SK-N-SH (cell line): ENCODE measurements around the gene VPS13C. TPM values are rescaled to one million over a fixed set of nuclear protein-coding genes. Genes with fewer than 3 reads are reported as not detected.

Source experiments
- CTCF ChIA-PET: fragments of 300-600, 350-600 bp; formaldehyde crosslinking; extraction: SDS; loops from one replicate; lab custom pipeline; 2021; lab: Yijun Ruan, JAX
- POLR2A ChIA-PET: fragments of 350-600 bp; sonication (Branson Sonifier 250); formaldehyde crosslinking; extraction: SDS; loops from one replicate; lab custom pipeline; 2020; ENCODE audit warnings: antibody characterized with exemption, inconsistent platforms; lab: Yijun Ruan, JAX
- DNase-seq: peaks from one replicate; pipeline ENCODE4 v3.0.0; 2012
- H2AFZ ChIP-seq: fragments of 200-600 bp; sonication (generic); 2 replicates; pipeline ENCODE4 v1.8.1; 2016; ENCODE audit warnings: antibody characterized with exemption, mild to moderate bottlenecking, low read depth
- H3F3A ChIP-seq: fragments of 200-600 bp; sonication (generic); replicated peaks from 2 replicates; pipeline ENCODE3; 2016; ENCODE audit warnings: antibody characterized with exemption, mild to moderate bottlenecking; ENCODE audit not compliant: insufficient read depth
- H3K27ac ChIP-seq, 2 experiments: fragments of 200-500 bp in 1 of 2; fragments of 200-600 bp in 1 of 2; sonication (Bioruptor generic) in 1 of 2; sonication (generic), shearing (Covaris generic) in 1 of 2; 2 replicates each; pipeline versions ENCODE4 v1.5.1 to v1.6.1; 2014 to 2016; ENCODE audit warnings: low read depth in 2 of 2, inconsistent platforms in 1 of 2, low read length in 1 of 2, mild to moderate bottlenecking in 1 of 2, mixed read lengths in 1 of 2
- H3K27me3 ChIP-seq: fragments of 200-600 bp; sonication (generic), shearing (Covaris generic); 2 replicates; pipeline ENCODE4 v1.6.1; 2016; ENCODE audit warnings: mixed run types; ENCODE audit not compliant: insufficient read depth
- H3K36me3 ChIP-seq, 2 experiments: fragments of 200-500 bp in 1 of 2; fragments of 200-600 bp in 1 of 2; sonication (Bioruptor generic) in 1 of 2; sonication (generic) in 1 of 2; replicated peaks in 1 of 2; 2 replicates each; pipeline versions ENCODE3 to v1.5.1; 2014 to 2016; ENCODE audit warnings: low read length in 1 of 2, mild to moderate bottlenecking in 1 of 2; ENCODE audit not compliant: insufficient read depth in 2 of 2, control insufficient read depth in 1 of 2
- H3K4me1 ChIP-seq, 2 experiments: fragments of 200-500 bp in 1 of 2; fragments of 200-600 bp in 1 of 2; sonication (Bioruptor generic) in 1 of 2; sonication (generic), shearing (Covaris generic) in 1 of 2; 2 replicates each; pipeline versions ENCODE4 v1.5.1 to v1.6.1; 2014 to 2016; ENCODE audit warnings: low read depth in 1 of 2, low read length in 1 of 2, mixed run types in 1 of 2; ENCODE audit not compliant: insufficient read depth in 2 of 2, control insufficient read depth in 1 of 2
- H3K4me2 ChIP-seq: fragments of 200-600 bp; sonication (generic), shearing (Covaris generic); 2 replicates; pipeline ENCODE4 v1.6.1; 2017; ENCODE audit warnings: mixed run types
- H3K4me3 ChIP-seq, 2 experiments: fragments of 200-500 bp in 1 of 2; fragments of 200-600 bp in 1 of 2; sonication (Bioruptor generic) in 1 of 2; sonication (generic), shearing (Covaris generic) in 1 of 2; 2 replicates each; pipeline versions ENCODE4 v1.5.1 to v1.8.1; 2014 to 2016; ENCODE audit warnings: low read depth in 2 of 2, inconsistent platforms in 1 of 2, low read length in 1 of 2, mild to moderate bottlenecking in 1 of 2, mixed read lengths in 1 of 2, moderate library complexity in 1 of 2
- H3K79me2 ChIP-seq: fragments of 200-600 bp; sonication (generic); 2 replicates; pipeline ENCODE4 v1.8.1; 2017; ENCODE audit warnings: mild to moderate bottlenecking; ENCODE audit not compliant: insufficient read depth
- H3K9ac ChIP-seq: fragments of 200-600 bp; sonication (generic); 2 replicates; pipeline ENCODE4 v1.6.1; 2017; ENCODE audit warnings: mixed run types
- H3K9me2 ChIP-seq: fragments of 200-600 bp; sonication (generic); 2 replicates; pipeline ENCODE4 v1.6.1; 2017; ENCODE audit warnings: mixed run types
- H3K9me3 ChIP-seq: fragments of 200-600 bp; sonication (generic); 2 replicates; pipeline ENCODE4 v1.6.1; 2017; ENCODE audit warnings: mixed run types, mild to moderate bottlenecking, moderate library complexity
- H4K20me1 ChIP-seq: fragments of 200-600 bp; sonication (generic); 2 replicates; pipeline ENCODE4 v1.6.1; 2017; ENCODE audit warnings: mild to moderate bottlenecking, mixed run types; ENCODE audit not compliant: insufficient read depth
- ELF1 ChIP-seq: IDR thresholded peaks from 2 replicates; pipeline ENCODE4 v1.4.0; 2012
- FOSL2 ChIP-seq: IDR thresholded peaks from 2 replicates; pipeline ENCODE4 v1.4.0; 2012; ENCODE audit warnings: low read depth, mild to moderate bottlenecking, moderate library complexity, borderline replicate concordance
- FOXJ3 ChIP-seq: sonication (generic); formaldehyde crosslinking; IDR thresholded peaks from 2 replicates; pipeline ENCODE4 v1.5.1; 2020; ENCODE audit warnings: mild to moderate bottlenecking, missing genetic modification reagents
- GABPA ChIP-seq: IDR thresholded peaks from 2 replicates; pipeline ENCODE4 v1.4.0; 2012; ENCODE audit warnings: low read depth, mild to moderate bottlenecking
- IRF3 ChIP-seq: fragments of 150-350 bp; IDR thresholded peaks from 2 replicates; pipeline ENCODE4 v1.6.1; 2016; ENCODE audit warnings: mild to moderate bottlenecking, low read depth, low read length
- JUND ChIP-seq: IDR thresholded peaks from 2 replicates; pipeline ENCODE4 v1.4.0; 2012
- MEF2A ChIP-seq: IDR thresholded peaks from 2 replicates; pipeline ENCODE4 v1.4.0; 2012; ENCODE audit warnings: low read depth, borderline replicate concordance
- MXI1 ChIP-seq: IDR thresholded peaks from 2 replicates; pipeline ENCODE4 v1.6.1; 2012; ENCODE audit warnings: mild to moderate bottlenecking, low read depth, low read length, improper control_type of control experiment
- PBX3 ChIP-seq: IDR thresholded peaks from 2 replicates; pipeline ENCODE4; 2012
- POLR2AphosphoS5 ChIP-seq: IDR thresholded peaks from 2 replicates; pipeline ENCODE4 v1.6.1; 2012; ENCODE audit warnings: low read depth, low read length
- RAD21 ChIP-seq: IDR thresholded peaks from 2 replicates; pipeline ENCODE4 v1.6.1; 2012; ENCODE audit warnings: mild to moderate bottlenecking, low read length
- REST ChIP-seq: IDR thresholded peaks from 2 replicates; pipeline ENCODE4 v1.6.1; 2012; ENCODE audit warnings: mild to moderate bottlenecking, low read depth, low read length, moderate library complexity
- RFX5 ChIP-seq: IDR thresholded peaks from 2 replicates; pipeline ENCODE4 v1.6.1; 2012; ENCODE audit warnings: mild to moderate bottlenecking, improper control_type of control experiment, low read length
- SMC3 ChIP-seq: IDR thresholded peaks from 2 replicates; pipeline ENCODE4 v1.6.1; 2012; ENCODE audit warnings: low read depth, low read length, improper control_type of control experiment
- TEAD4 ChIP-seq: IDR thresholded peaks from 2 replicates; pipeline ENCODE4 v1.4.0; 2012; ENCODE audit warnings: mild to moderate bottlenecking, borderline replicate concordance; ENCODE audit not compliant: insufficient read depth
- ZBTB33 ChIP-seq: IDR thresholded peaks from 2 replicates; pipeline ENCODE4 v1.4.0; 2012; ENCODE audit warnings: low read depth, borderline replicate concordance
- WGBS: methylation state at CpG from one replicate; pipeline ENCODE4 v1.1.6; 2017; ENCODE audit warnings: low lambda C conversion rate; 5-methylcytosine and 5-hydroxymethylcytosine counted together
- polyA plus RNA-seq, 3 experiments: library from polyadenylated mRNA; depleted of rRNA; stranded (reverse); fragments of >200 nt; gene quantifications; 2 replicates each; pipeline ENCODE4 v1.2.3, GENCODE V29; 2012
- TF ChIP-seq, protein P1 (sequence below): IDR thresholded peaks from 2 replicates; pipeline ENCODE4 v1.4.0; 2012; ENCODE audit warnings: low read depth, borderline replicate concordance
- TF ChIP-seq, protein P2 (sequence below): IDR thresholded peaks from 2 replicates; pipeline ENCODE4 v1.4.0; 2012; ENCODE audit warnings: low read depth
- TF ChIP-seq, protein P3 (sequence below): fragments of 150-350 bp; IDR thresholded peaks from 2 replicates; pipeline ENCODE4 v1.6.1; 2017; ENCODE audit warnings: antibody characterized with exemption, low read length, low read depth, borderline replicate concordance

VPS13C gene
- polyA plus RNA-seq, 1 of the 3 experiments (the other 2 are of a cell fraction): 5.7 TPM

DNA sequence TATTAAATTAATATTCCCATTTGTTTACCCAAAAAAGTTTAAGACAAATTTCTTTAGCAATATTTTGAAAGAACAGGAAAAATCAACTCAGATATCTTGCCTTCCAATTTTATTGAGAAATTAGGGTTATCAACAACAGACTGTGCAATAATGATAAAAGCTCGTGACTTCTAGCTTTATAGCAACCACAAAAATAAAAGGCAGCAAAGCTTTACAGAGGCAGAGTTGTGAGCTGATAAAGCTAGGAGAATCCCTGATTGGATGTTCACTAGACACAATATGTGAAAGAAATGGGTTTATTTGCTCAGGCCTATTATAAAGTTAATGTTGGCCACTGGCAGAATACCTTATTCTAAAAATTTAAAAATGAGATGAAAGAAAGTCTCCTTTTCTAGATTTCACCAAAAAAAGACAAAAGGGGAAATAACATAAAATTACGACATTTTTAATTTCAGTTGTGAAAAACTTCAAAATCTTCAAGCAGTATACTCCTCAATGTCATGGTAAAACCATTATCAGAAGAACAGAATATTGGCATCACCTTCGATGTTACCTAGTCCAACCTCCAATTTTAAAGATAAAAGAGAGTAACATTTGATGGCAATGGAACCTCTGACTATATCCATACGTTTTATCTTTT, 2.8 kb downstream of the VPS13C start:
- Histone ChIP-seq H2AFZ (no peak overlapping the region), H3K36me3 (peaks cover 0 to 2% of the 10 kb centered on the region in 2 experiments), H3K4me1 (peaks cover 0 to 14% of the 10 kb centered on the region in 2 experiments; a peak in 2 of 4 replicates), H3F3A (peaks cover 8% of the 10 kb centered on the region), H3K4me2 (no peak overlapping the region), H4K20me1 (peaks cover 31% of the 10 kb centered on the region), H3K9me2 (no peaks in the 10 kb centered on the region), H3K9me3 (no peaks in the 10 kb centered on the region), H3K9ac (no peak overlapping the region), H3K27ac (no peak overlapping the region), H3K27me3 (no peaks in the 10 kb centered on the region), H3K79me2 (peaks cover 74% of the 10 kb centered on the region), H3K4me3 (no peak overlapping the region)
- POLR2A ChIA-PET: no interaction called here
- CTCF ChIA-PET: interaction anchor here (1.1 kb wide), 1 partner anchor 8 kb away, joined by 3 read pairs; no protein-coding TSS in a partner anchor
- WGBS: 93% methylated on average over 4 of the region's 4 CpGs
- no peak for TF ChIP-seq GABPA
- TF ChIP-seq RFX5: no peak
- no peak for TF ChIP-seq ZBTB33
- TF ChIP-seq RAD21: no peak
- no peak for TF ChIP-seq ELF1
- no peak for TF ChIP-seq TEAD4
- TF ChIP-seq JUND: no peak
- TF ChIP-seq, protein P1, sequence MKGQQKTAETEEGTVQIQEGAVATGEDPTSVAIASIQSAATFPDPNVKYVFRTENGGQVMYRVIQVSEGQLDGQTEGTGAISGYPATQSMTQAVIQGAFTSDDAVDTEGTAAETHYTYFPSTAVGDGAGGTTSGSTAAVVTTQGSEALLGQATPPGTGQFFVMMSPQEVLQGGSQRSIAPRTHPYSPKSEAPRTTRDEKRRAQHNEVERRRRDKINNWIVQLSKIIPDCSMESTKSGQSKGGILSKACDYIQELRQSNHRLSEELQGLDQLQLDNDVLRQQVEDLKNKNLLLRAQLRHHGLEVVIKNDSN: no peak
- TF ChIP-seq, protein P2, sequence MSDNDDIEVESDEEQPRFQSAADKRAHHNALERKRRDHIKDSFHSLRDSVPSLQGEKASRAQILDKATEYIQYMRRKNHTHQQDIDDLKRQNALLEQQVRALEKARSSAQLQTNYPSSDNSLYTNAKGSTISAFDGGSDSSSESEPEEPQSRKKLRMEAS: no peak
- TF ChIP-seq, protein P3, sequence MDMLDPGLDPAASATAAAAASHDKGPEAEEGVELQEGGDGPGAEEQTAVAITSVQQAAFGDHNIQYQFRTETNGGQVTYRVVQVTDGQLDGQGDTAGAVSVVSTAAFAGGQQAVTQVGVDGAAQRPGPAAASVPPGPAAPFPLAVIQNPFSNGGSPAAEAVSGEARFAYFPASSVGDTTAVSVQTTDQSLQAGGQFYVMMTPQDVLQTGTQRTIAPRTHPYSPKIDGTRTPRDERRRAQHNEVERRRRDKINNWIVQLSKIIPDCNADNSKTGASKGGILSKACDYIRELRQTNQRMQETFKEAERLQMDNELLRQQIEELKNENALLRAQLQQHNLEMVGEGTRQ: no peak
- no peak for TF ChIP-seq IRF3
- no peak for TF ChIP-seq FOSL2
- TF ChIP-seq MEF2A: no peak
- TF ChIP-seq PBX3: no peak
- no peak for TF ChIP-seq REST
- no peak for TF ChIP-seq POLR2AphosphoS5
- no peak for TF ChIP-seq FOXJ3
- TF ChIP-seq MXI1: no peak
- no peak for TF ChIP-seq SMC3
- no peak for DNase-seq
